ENCODE results near the gene DNAH5.

DNAH5 gene

DNA sequence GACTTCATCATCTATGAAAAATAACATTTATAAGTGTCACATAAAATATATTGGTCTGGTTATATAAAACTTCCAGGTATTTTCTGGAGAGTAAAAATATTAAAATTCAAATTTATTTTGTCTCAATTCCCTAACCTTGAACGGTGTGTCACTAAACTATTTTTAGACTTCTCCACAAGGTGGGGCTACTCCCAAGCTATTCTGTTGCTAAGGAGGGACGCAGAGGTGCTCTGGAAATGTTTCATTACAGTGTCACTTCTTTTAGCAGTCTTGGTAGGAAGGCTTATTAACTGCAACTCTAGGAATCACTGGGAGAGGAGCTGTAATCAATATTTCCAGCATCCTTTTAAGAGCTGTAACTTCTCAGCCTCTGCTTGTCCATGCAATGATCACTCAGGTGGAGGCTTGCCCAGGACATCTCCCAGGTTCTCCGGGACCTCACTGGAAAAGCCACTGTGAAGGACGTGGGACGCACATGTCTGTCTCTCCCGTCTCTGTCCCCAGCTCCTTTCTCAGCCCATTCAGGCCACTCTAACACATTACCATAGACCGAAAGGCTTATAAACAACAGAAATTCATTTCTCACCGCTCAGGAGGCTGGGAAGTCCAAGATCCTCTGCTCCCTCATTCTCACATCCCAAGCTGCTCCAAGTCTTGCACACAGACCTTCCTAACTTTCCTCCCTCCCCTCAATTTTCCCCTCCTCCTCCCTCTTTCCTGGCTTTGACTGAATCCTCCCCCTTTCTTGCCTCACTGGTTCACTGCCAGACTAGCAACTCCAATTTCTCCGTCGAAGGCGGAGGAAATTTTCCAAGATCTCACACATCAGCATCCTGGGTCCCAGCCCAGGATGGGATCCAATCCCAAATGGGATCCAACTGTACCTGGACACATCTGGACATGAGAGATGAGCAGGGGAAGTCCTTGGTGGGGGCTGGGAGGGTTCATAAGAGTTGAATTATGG is 32.7 kb upstream of the DNAH5 start:
- no peak overlapping the region for H3K27ac ChIP-seq
- no peaks in the 10 kb centered on the region for H3K9me3 ChIP-seq
- no peaks in the 10 kb centered on the region for H3K4me1 ChIP-seq
- no peaks in the 10 kb centered on the region for H3K36me3 ChIP-seq
- H3K27me3 ChIP-seq, result no peaks in the 10 kb centered on the region
- no peak overlapping the region for H3K4me3 ChIP-seq
- no peak for DNase-seq
- intact Hi-C loops (cut with DNase I; ENCODE audit: low total_unique reads), result no loop called here
- TF ChIP-seq, protein P1, sequence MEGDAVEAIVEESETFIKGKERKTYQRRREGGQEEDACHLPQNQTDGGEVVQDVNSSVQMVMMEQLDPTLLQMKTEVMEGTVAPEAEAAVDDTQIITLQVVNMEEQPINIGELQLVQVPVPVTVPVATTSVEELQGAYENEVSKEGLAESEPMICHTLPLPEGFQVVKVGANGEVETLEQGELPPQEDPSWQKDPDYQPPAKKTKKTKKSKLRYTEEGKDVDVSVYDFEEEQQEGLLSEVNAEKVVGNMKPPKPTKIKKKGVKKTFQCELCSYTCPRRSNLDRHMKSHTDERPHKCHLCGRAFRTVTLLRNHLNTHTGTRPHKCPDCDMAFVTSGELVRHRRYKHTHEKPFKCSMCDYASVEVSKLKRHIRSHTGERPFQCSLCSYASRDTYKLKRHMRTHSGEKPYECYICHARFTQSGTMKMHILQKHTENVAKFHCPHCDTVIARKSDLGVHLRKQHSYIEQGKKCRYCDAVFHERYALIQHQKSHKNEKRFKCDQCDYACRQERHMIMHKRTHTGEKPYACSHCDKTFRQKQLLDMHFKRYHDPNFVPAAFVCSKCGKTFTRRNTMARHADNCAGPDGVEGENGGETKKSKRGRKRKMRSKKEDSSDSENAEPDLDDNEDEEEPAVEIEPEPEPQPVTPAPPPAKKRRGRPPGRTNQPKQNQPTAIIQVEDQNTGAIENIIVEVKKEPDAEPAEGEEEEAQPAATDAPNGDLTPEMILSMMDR (IDR thresholded peaks at IDR 0.05), result no peak

DNA sequence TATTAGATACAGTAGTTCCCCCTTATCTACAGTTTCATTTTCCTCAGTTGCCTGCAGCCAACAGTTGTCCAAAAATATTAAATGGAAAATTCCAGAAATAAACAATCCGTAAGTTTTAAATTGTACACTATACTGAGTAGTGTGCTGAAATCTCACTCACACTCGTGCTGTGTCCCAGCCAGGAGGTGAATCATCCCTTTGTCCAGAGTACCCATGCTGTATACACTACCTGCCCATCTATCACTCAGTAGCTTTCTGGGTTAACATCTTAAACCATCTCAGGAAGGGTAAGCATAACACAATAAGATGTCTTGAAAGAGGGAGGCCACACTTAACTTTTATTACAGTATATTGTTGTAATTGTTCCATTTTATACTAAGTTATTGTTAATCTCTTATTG is 31.7 kb upstream of the DNAH5 start:
- H3K36me3 ChIP-seq, result no peaks in the 10 kb centered on the region
- H3K4me3 ChIP-seq, result no peak overlapping the region
- no peaks in the 10 kb centered on the region for H3K9me3 ChIP-seq
- H3K27ac ChIP-seq, result no peak overlapping the region
- intact Hi-C loops (cut with DNase I; ENCODE audit: low total_unique reads), result no loop called here
- H3K27me3 ChIP-seq, result peaks cover 0 to 3% of the 10 kb centered on the region in 2 donors
- no peaks in the 10 kb centered on the region for H3K4me1 ChIP-seq
- TF ChIP-seq, protein P1 (IDR thresholded peaks at IDR 0.05), result no peak
- DNase-seq, result no peak

DNA sequence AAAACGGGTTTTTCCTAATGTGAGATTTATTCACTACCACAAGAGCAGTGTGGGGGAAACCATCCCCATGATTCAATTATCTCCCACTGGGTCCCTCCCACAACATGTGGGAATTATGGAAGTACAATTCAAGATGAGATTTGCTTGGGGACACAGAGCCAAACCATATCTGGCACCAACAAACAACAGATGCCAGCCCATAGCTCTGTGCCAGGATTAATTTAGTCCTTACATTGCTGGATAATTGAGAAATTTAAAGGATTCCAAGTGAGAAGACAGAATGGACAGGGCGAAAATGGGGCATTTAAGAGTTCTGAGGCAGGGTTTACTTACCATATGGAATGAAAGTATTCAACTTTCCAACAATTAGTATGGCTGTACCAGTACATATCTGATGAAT is 30.8 kb upstream of the DNAH5 start:
- Histone ChIP-seq H3K4me1 (no peaks in the 10 kb centered on the region), H3K36me3 (no peaks in the 10 kb centered on the region), H3K27ac (no peak overlapping the region), H3K4me3 (no peak overlapping the region), H3K9me3 (no peaks in the 10 kb centered on the region), H3K27me3 (peaks cover 0 to 3% of the 10 kb centered on the region in 2 donors)
- no peak for DNase-seq
- intact Hi-C loops (cut with DNase I; ENCODE audit: low total_unique reads), result no loop called here
- TF ChIP-seq, protein P1 (IDR thresholded peaks at IDR 0.05), result no peak

DNA sequence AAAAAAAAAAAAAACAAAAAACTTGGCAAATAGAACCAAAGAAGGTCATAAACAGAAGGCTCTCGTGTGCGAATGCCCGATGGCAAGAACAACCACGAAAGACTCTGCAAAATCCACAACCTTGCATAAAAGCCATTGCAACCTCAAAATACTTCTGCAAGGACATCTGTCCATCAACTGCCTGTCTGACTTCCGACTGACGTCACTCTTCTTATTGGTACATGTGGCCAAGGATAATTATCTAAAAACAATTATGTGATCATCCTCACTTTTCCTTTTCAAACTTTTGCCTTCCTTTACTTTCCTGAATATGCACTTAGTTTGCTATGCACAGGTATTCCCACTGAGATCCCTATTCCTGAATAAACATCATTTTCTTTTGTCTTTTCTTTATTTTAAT is 29.2 kb upstream of the DNAH5 start:
- TF ChIP-seq, protein P1 (IDR thresholded peaks at IDR 0.05), result no peak
- intact Hi-C loops (cut with DNase I; ENCODE audit: low total_unique reads), result no loop called here
- no peak overlapping the region for H3K27ac ChIP-seq
- H3K4me1 ChIP-seq, result no peaks in the 10 kb centered on the region
- H3K27me3 ChIP-seq, result peaks cover 0 to 3% of the 10 kb centered on the region in 2 donors
- H3K9me3 ChIP-seq, result no peaks in the 10 kb centered on the region
- no peak overlapping the region for H3K4me3 ChIP-seq
- H3K36me3 ChIP-seq, result no peaks in the 10 kb centered on the region
- no peak for DNase-seq

DNA sequence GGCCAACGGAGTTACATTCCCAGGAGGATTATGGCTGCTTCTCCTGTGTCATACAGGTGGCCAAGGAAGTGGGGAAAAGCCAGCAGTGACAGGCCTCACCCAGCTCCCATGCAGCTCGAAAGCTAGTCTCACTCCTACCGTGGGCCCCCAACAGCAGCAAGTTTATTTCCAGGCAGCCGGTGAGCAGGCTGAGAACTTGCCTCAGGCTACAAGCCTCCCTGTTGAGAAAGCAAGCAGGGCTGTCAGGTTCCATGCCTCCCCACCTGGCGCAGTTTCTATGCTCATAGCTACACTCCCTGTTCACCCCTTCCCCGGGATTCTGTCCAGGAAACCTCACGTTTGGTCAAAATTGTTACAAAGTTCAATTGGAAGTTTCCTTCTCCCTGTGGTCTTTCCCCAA is 27.5 kb upstream of the DNAH5 start:
- no peaks in the 10 kb centered on the region for H3K4me1 ChIP-seq
- no peak for DNase-seq

More for the DNA sequence above, 27.5 kb upstream of the DNAH5 start:
- Histone ChIP-seq H3K27ac (no peak overlapping the region), H3K27me3 (peaks cover 0 to 3% of the 10 kb centered on the region in 2 donors), H3K36me3 (no peaks in the 10 kb centered on the region), H3K9me3 (peaks cover 0 to 3% (median 0%) of the 10 kb centered on the region in 3 donors), H3K4me3 (no peak overlapping the region)
- TF ChIP-seq, protein P1 (IDR thresholded peaks at IDR 0.05), result no peak
- intact Hi-C loops (cut with DNase I; ENCODE audit: low total_unique reads), result no loop called here

All from tibial artery (tissue), 4 donors.